Activated T-cell treated with anti-CD3 and anti-CD28 coated beads for 1 hour (primary cell): ENCODE results near the gene MGMT.

Experiments used
- DNase-seq: peaks from one replicate; pipeline ENCODE4 v3.0.0-alpha.2; 2020; ENCODE audit warnings: low read depth

Gene MGMT

GRCh38 chr10:129710510-129710847 is 243.4 kb downstream of the MGMT start:
- DNase-seq: no peak

GRCh38 chr10:129711291-129711690 is 244.2 kb downstream of the MGMT start:
- DNase-seq: no peak

- DNase-seq: no peak
Observed at GRCh38 chr10:129712000-129712399, 245.0 kb downstream of the MGMT start.

- no peak for DNase-seq
Observed at GRCh38 chr10:129713659-129714265, 246.7 kb downstream of the MGMT start.

- DNase-seq: no peak
Observed at GRCh38 chr10:129715805-129716204, 248.8 kb downstream of the MGMT start.

- no peak for DNase-seq
Observed at GRCh38 chr10:129716211-129716681, 249.2 kb downstream of the MGMT start.

- DNase-seq: no peak
Observed at GRCh38 chr10:129716881-129717280, 249.8 kb downstream of the MGMT start.

GRCh38 chr10:129717816-129718547 is 250.9 kb downstream of the MGMT start:
- no peak for DNase-seq

GRCh38 chr10:129718548-129719414 is 251.7 kb downstream of the MGMT start:
- DNase-seq: no peak

- DNase-seq: no peak
Observed at GRCh38 chr10:129719415-129719739, 252.3 kb downstream of the MGMT start.

- DNase-seq: no peak
Observed at GRCh38 chr10:129719889-129720590, 253.0 kb downstream of the MGMT start.

GRCh38 chr10:129725011-129725410 is 258.0 kb downstream of the MGMT start:
- DNase-seq: no peak

GRCh38 chr10:129725482-129725881 is 258.4 kb downstream of the MGMT start:
- DNase-seq: no peak

GRCh38 chr10:129725890-129726631 is 259.0 kb downstream of the MGMT start:
- no peak for DNase-seq

GRCh38 chr10:129727071-129727470 is 260.0 kb downstream of the MGMT start:
- DNase-seq: no peak

- no peak for DNase-seq
Observed at GRCh38 chr10:129727495-129727894, 260.5 kb downstream of the MGMT start.

- no peak for DNase-seq
Observed at GRCh38 chr10:129728246-129728820, 261.3 kb downstream of the MGMT start.

GRCh38 chr10:129728905-129729795 is 262.1 kb downstream of the MGMT start:
- no peak for DNase-seq

GRCh38 chr10:129730272-129730992 is 263.4 kb downstream of the MGMT start:
- DNase-seq: no peak

- DNase-seq: no peak
Observed at GRCh38 chr10:129730993-129731325, 263.9 kb downstream of the MGMT start.
